K562 (cell line): Measurements from ENCODE around the gene NRROS. TPM values are rescaled to one million over a fixed set of nuclear protein-coding genes. Genes with fewer than 3 reads are reported as not detected.

Source experiments
- CBX2 ChIP-seq: fragments of 200-600 bp; sonication (generic); IDR thresholded peaks from one replicate; pipeline ENCODE4 v1.6.1; 2012; ENCODE audit warnings: mild to moderate bottlenecking, low read length, inconsistent platforms; ENCODE audit not compliant: insufficient read depth, poor library complexity, severe bottlenecking
- CCAR2 ChIP-seq: fragments of 200-400 bp; formaldehyde crosslinking; IDR thresholded peaks from 2 replicates; pipeline ENCODE4 v1.6.1; 2017; ENCODE audit warnings: mild to moderate bottlenecking, low read depth, low read length
- CHD1 ChIP-seq: fragments of 200-600 bp; sonication (generic); IDR thresholded peaks from one replicate; pipeline ENCODE4 v1.6.1; 2012; ENCODE audit warnings: mild to moderate bottlenecking, moderate library complexity, low read length, inconsistent platforms
- FIP1L1 ChIP-seq: fragments of 200-400 bp; formaldehyde crosslinking; IDR thresholded peaks from 2 replicates; pipeline ENCODE4 v1.6.1; 2018; ENCODE audit warnings: mild to moderate bottlenecking, low read depth, low read length; ENCODE audit not compliant: poor library complexity, severe bottlenecking
- FOSL1 ChIP-seq: fragments of 200-800 bp; sonication (Bioruptor generic); conservative IDR thresholded peaks from 2 replicates; pipeline ENCODE4 v1.6.1; 2016; ENCODE audit warnings: missing genetic modification characterization, missing compliant biosample characterization
- HDAC8 ChIP-seq: fragments of 450-650 bp; IDR thresholded peaks from 2 replicates; pipeline ENCODE4 v1.6.1; 2016; ENCODE audit warnings: mild to moderate bottlenecking, missing genetic modification characterization, moderate library complexity, missing compliant biosample characterization
- HMG20B ChIP-seq: fragments of 250-450 bp; sonication (Bioruptor Pico); IDR thresholded peaks from 2 replicates; pipeline ENCODE4 v1.5.0; 2021; ENCODE audit warnings: mild to moderate bottlenecking
- KDM4B ChIP-seq, 2 experiments: fragments of 450-650 bp in 1 of 2; sonication (generic) in 1 of 2; IDR thresholded peaks; 2 replicates each; pipeline ENCODE4 v1.6.1; 2016 to 2017; ENCODE audit warnings: borderline replicate concordance in 2 of 2, antibody characterized with exemption in 1 of 2, low read depth in 1 of 2, mild to moderate bottlenecking in 1 of 2
- MAFF ChIP-seq: IDR thresholded peaks from 2 replicates; pipeline ENCODE4 v1.6.1; 2012; ENCODE audit warnings: low read length, improper control_type of control experiment
- PHTF2 ChIP-seq: fragments of 250-450 bp; sonication (Bioruptor Pico); IDR thresholded peaks from 2 replicates; pipeline ENCODE4 v1.5.0; 2021; ENCODE audit warnings: mild to moderate bottlenecking
- POU5F1 ChIP-seq: fragments of 150-350 bp; IDR thresholded peaks from 2 replicates; pipeline ENCODE4 v1.6.1; 2014; ENCODE audit warnings: borderline replicate concordance, low read length, low read depth, mild to moderate bottlenecking; ENCODE audit not compliant: partially characterized antibody
- SMAD2 ChIP-seq: fragments of 150-350 bp; IDR thresholded peaks from 2 replicates; pipeline ENCODE4 v1.6.1; 2014; ENCODE audit warnings: low read depth, mild to moderate bottlenecking, low read length
- SNAPC5 ChIP-seq: fragments of 250-450 bp; sonication (Bioruptor Pico); IDR thresholded peaks from 2 replicates; pipeline ENCODE4 v1.8.0; 2021; ENCODE audit warnings: moderate library complexity, mild to moderate bottlenecking, inconsistent platforms
- SRSF9 ChIP-seq: fragments of 200-400 bp; formaldehyde crosslinking; IDR thresholded peaks from 2 replicates; pipeline ENCODE4 v1.6.1; 2017; ENCODE audit warnings: low read depth, low read length, borderline replicate concordance
- TAF9B ChIP-seq: fragments of 450-650 bp; IDR thresholded peaks from 2 replicates; pipeline ENCODE4 v1.6.1; 2018; ENCODE audit warnings: mild to moderate bottlenecking; ENCODE audit not compliant: partially characterized antibody
- TCF3 ChIP-seq: sonication (generic); formaldehyde crosslinking; IDR thresholded peaks from 2 replicates; pipeline ENCODE4 v1.4.0; 2020; ENCODE audit warnings: mild to moderate bottlenecking, missing genetic modification reagents
- ZEB2 ChIP-seq: fragments of 450-650 bp; IDR thresholded peaks from 2 replicates; pipeline ENCODE4 v1.6.1; 2016
- ZFP36 ChIP-seq: fragments of 150-350 bp; IDR thresholded peaks from 2 replicates; pipeline ENCODE4 v1.6.1; 2018; ENCODE audit warnings: low read length, low read depth; ENCODE audit not compliant: partially characterized antibody
- ZNF655 ChIP-seq: fragments of 250-450 bp; sonication (Bioruptor Pico); IDR thresholded peaks from 2 replicates; pipeline ENCODE4 v1.5.0; 2021
- polyA plus RNA-seq, 8 experiments: library from polyadenylated mRNA; depleted of rRNA in 4 of 8; stranded (reverse) in 5 of 8; unstranded in 3 of 8; fragments of >200 nt; fragmentation: Nextera tagmentation in 2 of 8; fragmentation: Illumina TruSeq in 1 of 8; extraction: Ambion mirVana in 2 of 8; extraction: Trizol in 1 of 8; gene quantifications; 2 replicates each; pipeline versions ENCODE4 v1.2.1 to v1.2.3, GENCODE V29; 2011 to 2014; ENCODE audit warnings: inconsistent platforms in 1 of 8, missing spikeins in 1 of 8
- total RNA-seq, 7 experiments: library from RNA; depleted of rRNA in 6 of 7; stranded (reverse); fragments of >200 nt in 6 of 7; fragmentation: Illumina TruSeq in 2 of 7; extraction: Trizol in 2 of 7; gene quantifications; 2 replicates each; pipeline versions ENCODE4 v1.2.1 to v1.2.3, GENCODE V29; 2011 to 2021; ENCODE audit warnings: low replicate concordance in 1 of 7
- TF ChIP-seq, protein P1 (sequence below), 2 experiments: IDR thresholded peaks; 2 replicates each; pipeline ENCODE4 v1.6.1; 2011; ENCODE audit warnings: borderline replicate concordance in 1 of 2, control low read depth in 1 of 2, low read depth in 1 of 2, low read length in 1 of 2, mild to moderate bottlenecking in 1 of 2, mixed read lengths in 1 of 2, moderate library complexity in 1 of 2; ENCODE audit not compliant: insufficient read depth in 1 of 2, insufficient read length in 1 of 2, poor library complexity in 1 of 2, severe bottlenecking in 1 of 2; ENCODE audit errors: extremely low read depth in 1 of 2
- TF ChIP-seq, protein P2 (sequence below): sonication (generic); formaldehyde crosslinking; IDR thresholded peaks from 2 replicates; pipeline ENCODE4 v1.8.0; 2023; ENCODE audit warnings: missing genetic modification reagents, mild to moderate bottlenecking, borderline replicate concordance

The NRROS gene
- total and polyA plus RNA-seq, 9 of the 15 experiments (the other 6 are each of a cell fraction or from before 2014, with no cell fraction given), result 0.34 to 13.8 (median 3.8) TPM

GRCh38 chr3:196609343-196609775 lies 30.1 kb upstream of the NRROS start (continued):
- TF ChIP-seq SNAPC5, result no peak
- no peak for TF ChIP-seq SMAD2
- TF ChIP-seq TAF9B, result no peak
- TF ChIP-seq PHTF2 (CRISPR knock-in tag), result no peak
- no peak for TF ChIP-seq TCF3
- no peak for TF ChIP-seq ZEB2
- TF ChIP-seq CBX2, result no peak
- no peak for TF ChIP-seq MAFF
- TF ChIP-seq, protein P1, sequence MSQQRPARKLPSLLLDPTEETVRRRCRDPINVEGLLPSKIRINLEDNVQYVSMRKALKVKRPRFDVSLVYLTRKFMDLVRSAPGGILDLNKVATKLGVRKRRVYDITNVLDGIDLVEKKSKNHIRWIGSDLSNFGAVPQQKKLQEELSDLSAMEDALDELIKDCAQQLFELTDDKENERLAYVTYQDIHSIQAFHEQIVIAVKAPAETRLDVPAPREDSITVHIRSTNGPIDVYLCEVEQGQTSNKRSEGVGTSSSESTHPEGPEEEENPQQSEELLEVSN (IDR thresholded peaks at IDR 0.05; ENCODE audit: borderline replicate concordance in 1 of 2, extremely low read depth in 1 of 2, insufficient read depth in 1 of 2, insufficient read length in 1 of 2, low read depth in 1 of 2, low read length in 1 of 2, poor library complexity in 1 of 2, severe bottlenecking in 1 of 2), result no peak
- TF ChIP-seq CCAR2, result no peak
- TF ChIP-seq, protein P2, sequence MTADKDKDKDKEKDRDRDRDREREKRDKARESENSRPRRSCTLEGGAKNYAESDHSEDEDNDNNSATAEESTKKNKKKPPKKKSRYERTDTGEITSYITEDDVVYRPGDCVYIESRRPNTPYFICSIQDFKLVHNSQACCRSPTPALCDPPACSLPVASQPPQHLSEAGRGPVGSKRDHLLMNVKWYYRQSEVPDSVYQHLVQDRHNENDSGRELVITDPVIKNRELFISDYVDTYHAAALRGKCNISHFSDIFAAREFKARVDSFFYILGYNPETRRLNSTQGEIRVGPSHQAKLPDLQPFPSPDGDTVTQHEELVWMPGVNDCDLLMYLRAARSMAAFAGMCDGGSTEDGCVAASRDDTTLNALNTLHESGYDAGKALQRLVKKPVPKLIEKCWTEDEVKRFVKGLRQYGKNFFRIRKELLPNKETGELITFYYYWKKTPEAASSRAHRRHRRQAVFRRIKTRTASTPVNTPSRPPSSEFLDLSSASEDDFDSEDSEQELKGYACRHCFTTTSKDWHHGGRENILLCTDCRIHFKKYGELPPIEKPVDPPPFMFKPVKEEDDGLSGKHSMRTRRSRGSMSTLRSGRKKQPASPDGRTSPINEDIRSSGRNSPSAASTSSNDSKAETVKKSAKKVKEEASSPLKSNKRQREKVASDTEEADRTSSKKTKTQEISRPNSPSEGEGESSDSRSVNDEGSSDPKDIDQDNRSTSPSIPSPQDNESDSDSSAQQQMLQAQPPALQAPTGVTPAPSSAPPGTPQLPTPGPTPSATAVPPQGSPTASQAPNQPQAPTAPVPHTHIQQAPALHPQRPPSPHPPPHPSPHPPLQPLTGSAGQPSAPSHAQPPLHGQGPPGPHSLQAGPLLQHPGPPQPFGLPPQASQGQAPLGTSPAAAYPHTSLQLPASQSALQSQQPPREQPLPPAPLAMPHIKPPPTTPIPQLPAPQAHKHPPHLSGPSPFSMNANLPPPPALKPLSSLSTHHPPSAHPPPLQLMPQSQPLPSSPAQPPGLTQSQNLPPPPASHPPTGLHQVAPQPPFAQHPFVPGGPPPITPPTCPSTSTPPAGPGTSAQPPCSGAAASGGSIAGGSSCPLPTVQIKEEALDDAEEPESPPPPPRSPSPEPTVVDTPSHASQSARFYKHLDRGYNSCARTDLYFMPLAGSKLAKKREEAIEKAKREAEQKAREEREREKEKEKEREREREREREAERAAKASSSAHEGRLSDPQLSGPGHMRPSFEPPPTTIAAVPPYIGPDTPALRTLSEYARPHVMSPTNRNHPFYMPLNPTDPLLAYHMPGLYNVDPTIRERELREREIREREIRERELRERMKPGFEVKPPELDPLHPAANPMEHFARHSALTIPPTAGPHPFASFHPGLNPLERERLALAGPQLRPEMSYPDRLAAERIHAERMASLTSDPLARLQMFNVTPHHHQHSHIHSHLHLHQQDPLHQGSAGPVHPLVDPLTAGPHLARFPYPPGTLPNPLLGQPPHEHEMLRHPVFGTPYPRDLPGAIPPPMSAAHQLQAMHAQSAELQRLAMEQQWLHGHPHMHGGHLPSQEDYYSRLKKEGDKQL (CRISPR knock-in tag), result no peak
- TF ChIP-seq FOSL1 (tag), result no peak; the same call in 1 of the 2 replicates
- TF ChIP-seq SRSF9, result no peak
- TF ChIP-seq CHD1, result no peak
- no peak for TF ChIP-seq ZNF655 (CRISPR knock-in tag)
- no peak for TF ChIP-seq KDM4B (IDR thresholded peaks at IDR 0.05; ENCODE audit: borderline replicate concordance in 2 of 2, low read depth in 1 of 2)
- no peak for TF ChIP-seq ZFP36
- no peak for TF ChIP-seq POU5F1
- no peak for TF ChIP-seq FIP1L1
- no peak for TF ChIP-seq HDAC8 (tag)
- TF ChIP-seq HMG20B (CRISPR knock-in tag), result no peak
